Inferior parietal cortex (tissue), 1 donor: Measurements from ENCODE around the gene CDC42SE1.
"Not testable (repeated sequence)": the region's sequence is repeated elsewhere in the genome, so short reads cannot be mapped to it uniquely, and the experiment has no call there.

Source experiments
- DNase-seq: peaks from one replicate; pipeline ENCODE4 v3.0.0-alpha.2; 2016; ENCODE audit errors: extremely low spot score

The CDC42SE1 gene

DNA sequence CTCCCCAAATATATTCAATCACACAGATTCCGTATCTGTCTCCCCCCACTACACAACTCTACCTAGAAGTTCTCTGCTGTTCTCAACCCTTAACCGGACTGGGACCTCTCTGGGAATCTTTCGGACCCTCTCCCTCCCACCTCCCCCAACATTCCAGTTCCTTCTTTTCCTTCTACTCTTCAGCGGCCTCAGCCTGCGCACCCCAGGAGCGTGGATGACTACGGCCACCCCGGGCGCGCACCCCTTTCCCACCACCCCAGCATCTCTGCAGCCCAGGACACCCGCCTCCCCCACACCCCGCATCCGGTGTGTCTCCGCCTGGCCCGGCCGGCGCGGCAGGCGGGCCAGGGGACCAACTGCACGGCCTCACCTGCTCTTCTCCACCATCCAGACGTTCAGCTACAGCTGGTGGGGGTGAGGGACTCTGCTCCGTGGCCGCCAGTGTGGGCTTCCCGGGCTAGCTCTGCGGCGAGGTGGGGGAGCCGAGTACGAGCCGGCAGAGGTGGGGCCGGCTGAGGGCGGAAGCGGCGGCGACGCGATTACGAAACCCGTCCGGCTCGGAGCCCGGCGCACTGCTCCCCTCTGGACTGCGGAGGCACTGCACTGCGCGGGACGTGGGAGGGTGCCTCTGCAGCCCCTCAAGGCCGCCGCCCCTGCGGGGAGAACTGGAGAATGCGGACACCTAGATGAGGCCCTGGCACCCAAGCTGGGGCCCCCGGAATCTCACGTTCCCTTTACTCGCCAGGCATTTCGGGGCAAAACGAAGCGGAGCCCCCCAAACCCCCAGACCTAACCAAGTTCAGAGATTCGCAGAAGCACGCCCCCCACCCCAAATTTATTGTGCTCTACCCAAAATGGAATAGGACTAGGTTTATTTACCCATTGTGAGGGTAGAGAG, at the start of gene CDC42SE1:
CDC42SE1 (minus strand) TSS at position 514 of the 898 bp plus-strand sequence. CDS start 3,892 bp downstream, outside the sequence.
- peak; percentile 80 for DNase-seq

DNA sequence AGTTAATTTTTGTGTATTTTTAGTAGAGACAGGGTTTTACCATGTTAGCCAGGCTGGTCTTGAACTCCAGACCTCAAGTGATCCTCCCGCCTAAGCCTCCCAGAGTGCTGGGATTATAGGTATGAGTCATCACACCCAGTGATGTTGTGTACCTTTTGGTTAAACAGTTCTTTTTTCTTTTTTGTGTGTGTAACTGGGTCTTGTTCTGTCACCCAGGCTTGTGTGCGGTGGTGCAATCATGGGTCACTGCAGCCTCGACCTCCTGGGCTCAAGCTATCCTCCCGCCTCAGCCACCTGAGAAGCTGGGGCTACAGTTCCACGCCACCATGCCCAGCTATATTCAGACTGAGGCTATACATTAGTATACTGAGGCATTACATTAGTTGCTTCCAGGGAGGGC, 48.9 kb upstream of the CDC42SE1 start:
- DNase-seq, result no peak

- DNase-seq, result no peak
These were observed 47.5 kb upstream of the CDC42SE1 start for GRCh38 chr1:151106894-151107293.

DNA sequence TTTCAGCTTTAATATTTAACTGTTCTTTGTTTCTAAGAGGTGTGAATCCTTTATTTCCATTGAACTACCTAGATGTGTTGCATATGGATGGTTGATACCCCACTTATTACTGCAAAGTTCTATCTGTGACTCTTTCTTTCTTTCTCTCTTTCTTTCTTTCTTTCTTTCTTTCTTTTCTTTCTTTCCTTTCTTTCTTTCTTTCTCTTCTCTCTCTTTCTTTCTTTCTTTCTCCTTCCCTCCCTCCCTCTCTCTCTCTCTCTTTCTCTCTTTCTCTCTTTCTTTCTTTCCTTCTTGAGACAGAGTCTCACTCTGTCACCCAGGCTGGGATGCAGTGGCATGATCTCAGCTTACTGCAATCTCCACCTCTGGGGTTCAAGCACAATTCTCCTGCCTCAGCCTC, 45.2 kb upstream of the CDC42SE1 start:
- no peak for DNase-seq

GRCh38 chr1:151098126-151098525, 38.7 kb upstream of the CDC42SE1 start:
- DNase-seq, result no peak

- DNase-seq, result not testable (repeated sequence)
These were observed 38.0 kb upstream of the CDC42SE1 start for GRCh38 chr1:151097426-151097825.

- DNase-seq, result no peak
These were observed 26.6 kb upstream of the CDC42SE1 start for GRCh38 chr1:151085953-151086559.

- DNase-seq, result no peak
These were observed 12.8 kb upstream of the CDC42SE1 start for GRCh38 chr1:151072224-151072623.

DNA sequence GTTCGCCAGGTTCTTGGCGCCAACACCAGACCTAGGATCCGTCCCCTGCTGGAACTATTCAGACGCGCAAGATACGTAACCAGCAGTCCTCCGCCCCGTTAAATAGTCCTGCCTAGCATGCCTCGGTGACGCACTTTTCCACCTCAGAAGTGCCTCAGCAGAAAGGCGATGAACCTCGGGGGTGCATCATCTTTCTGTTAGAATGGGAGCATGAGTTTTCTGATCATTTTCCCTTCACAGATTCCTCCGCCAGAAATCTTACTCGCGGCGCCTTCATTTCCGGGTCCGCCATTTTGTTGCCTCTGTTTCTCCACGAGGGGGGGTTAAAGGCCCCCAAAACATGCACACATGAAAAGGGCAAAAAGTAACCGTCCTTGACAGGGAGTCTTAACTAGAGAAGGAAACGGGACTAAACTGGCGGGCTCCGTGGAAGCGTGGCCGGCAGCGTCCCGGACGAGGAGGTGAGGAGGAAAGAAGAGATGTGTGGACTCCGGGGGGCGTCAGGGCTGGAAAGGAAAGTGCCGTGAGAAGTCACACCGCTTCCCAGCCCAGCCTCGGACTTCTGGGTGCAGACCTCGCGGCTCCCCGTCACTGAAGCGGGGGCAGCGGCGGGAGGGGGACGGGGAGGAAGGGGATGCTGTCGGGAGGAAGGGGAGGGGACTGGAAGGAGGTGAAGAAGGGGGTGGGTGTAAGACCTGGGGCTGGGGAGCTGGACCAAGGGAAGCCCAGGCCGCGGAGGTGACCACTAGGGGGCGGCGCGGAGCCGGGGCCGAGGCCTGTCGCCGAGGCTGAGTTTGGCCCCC, 11.3 kb upstream of the CDC42SE1 start, which contains the start of gene GABPB2:
GABPB2 (plus strand) TSS at position 288 of the 803 bp plus-strand sequence. CDS start 17,429 bp downstream, outside the sequence.
- peak; percentile 92 for DNase-seq

DNA sequence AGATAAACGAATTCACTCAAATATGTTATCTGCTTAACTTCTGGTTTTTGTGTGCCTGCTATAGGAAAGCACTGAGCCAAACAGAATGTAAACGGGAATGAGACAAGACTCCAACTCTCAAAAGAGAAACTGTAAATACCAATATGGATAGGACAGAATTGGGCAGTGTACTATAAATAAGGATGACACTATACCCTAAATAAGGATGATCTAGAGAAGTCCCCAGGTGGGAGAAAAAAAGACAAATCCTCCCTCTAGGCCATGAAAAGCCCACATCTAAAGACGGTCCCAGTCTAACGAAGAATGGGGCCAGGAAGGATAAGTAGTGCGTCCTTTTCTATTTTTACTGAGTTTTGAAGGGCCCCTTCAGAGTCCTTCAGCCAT, 9.7 kb upstream of the CDC42SE1 start:
- no peak for DNase-seq

DNA sequence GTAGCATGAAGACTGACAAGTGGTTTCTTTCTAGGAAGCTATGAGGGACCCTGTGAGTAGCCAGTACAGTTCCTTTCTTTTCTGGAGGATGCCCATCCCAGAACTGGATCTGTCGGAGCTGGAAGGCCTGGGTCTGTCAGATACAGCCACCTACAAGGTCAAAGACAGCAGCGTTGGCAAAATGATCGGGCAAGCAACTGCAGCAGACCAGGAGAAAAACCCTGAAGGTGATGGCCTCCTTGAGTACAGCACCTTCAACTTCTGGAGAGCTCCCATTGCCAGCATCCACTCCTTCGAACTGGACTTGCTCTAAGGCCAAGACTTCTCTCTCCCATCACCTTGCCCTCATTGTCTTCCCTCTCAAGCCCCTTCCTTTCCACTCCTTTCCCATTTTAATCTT, 7.8 kb upstream of the CDC42SE1 start:
- no peak for DNase-seq

DNA sequence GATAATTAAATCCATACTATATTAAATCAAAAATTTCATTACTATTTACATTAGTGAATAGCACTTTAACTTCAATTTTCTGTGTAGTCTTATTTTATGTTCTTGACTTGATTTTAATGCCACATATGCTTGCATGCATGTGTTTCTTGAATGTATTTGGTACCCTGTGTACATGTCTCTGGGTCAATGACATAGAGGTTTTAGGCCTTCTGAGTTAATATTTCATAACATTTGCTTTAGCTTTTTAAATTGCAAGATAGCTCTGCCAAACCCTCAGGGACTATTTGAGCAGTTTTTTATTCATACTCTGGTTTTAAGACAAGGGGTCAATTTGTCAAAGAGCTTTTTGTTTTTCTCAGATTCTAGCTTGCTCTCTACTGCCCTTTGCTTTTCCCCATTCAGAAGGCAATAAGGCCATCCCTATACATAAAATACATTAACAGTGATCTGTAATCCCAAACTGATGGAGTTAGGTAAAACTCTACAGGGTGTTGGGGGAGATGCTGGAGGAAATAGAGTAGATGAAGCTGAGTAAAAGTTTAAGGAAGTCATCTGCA, 5.7 kb upstream of the CDC42SE1 start:
- DNase-seq, result no peak

DNA sequence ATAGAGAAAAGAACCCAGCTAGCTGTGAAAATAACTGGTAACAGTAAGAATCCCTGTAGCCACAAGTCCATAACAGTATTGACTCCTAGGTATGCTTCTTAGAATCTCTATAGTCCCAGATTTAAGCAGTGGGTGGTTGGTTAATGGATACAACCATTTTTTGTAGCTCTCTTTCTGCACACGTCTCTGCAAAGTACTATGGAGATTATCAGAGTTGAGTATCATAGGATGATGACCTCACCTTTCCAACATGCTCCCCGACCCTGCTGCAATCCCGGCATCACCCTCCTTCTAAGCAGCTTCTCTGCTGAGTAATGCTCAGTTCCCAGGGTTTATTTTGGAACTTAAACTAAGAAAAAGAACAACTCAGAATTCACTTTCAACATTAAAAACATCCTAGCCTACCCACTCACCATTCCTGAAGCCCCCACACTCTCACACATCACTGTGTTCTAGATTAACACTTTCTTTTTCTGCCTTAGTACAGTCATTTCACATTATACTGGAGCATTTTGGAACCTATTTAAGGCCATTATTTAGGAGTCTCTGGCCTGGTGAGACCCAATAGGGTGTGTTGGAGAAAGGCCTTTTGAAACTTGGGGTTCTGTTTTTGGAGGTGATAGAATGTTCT, 3.4 kb upstream of the CDC42SE1 start:
- DNase-seq, result no peak

DNA sequence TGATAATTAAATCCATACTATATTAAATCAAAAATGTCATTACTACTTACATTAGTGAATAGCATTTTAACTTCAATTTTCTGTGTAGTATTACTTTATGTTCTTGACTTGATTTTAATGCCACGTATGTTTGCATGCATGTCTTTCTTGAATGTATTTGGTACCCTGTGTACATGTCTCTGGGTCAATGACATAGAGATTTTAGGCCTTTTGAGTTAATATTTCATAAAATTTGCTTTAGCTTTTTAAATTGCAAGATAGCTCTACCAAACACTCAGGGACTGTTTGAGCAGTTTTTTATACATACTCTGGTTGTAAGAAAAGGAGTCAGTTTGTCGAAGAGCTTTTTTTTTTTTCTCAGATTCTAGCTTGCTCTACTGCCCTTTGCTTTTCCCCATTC, 2.3 kb upstream of the CDC42SE1 start:
- DNase-seq, result no peak

- no peak for DNase-seq
These were observed 1.4 kb upstream of the CDC42SE1 start for GRCh38 chr1:151060657-151061421.

GRCh38 chr1:151060007-151060656, 710 bp upstream of the CDC42SE1 start, which contains the start of gene MLLT11:
Gene MLLT11 (plus strand): TSS chr1:151060397. CDS start chr1:151067225, 6,828 bp downstream.
- DNase-seq, result peak; percentile 72

DNA sequence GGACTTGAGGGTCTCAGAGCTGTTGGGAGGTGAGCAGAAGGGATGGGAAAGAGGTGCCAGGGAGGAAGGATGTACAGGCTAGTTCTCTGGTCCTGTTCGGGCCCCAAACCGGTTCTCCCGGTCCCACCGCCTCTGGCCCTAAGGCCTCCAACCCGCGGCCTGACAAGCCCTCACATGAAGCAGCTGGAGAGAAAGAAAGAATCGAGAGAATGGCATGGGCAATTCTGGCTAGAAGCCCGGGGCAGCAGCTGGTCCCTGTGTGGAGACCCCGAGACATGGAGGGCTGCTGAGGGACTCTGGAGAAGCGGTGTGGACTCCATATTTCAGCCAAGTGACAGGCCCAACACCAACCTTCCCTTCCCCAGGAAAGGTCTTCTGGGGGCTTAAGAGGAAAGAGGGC, 730 bp downstream of the CDC42SE1 start:
- DNase-seq, result no peak

GRCh38 chr1:151056149-151056548, 3.3 kb downstream of the CDC42SE1 start:
- DNase-seq, result no peak

DNA sequence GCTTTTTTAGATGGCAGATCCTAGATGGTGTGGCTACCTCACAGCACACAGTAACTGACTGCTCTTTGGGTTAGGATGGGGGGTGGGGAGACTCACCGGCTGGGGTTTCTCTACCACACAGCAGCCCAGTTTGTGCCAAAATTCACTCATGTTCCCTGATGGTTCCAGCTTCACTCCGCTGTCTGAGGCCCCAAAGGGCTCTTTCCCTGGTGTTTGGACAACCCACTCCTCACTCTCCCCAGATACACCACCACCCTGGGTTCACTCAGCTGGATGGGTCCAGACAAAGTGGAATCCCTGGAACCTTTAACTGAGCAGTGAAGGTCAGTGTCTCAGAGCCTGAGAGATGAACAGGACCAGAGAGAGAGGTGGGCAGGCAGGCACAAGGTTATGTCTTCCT, 3.8 kb downstream of the CDC42SE1 start:
- DNase-seq, result no peak

DNA sequence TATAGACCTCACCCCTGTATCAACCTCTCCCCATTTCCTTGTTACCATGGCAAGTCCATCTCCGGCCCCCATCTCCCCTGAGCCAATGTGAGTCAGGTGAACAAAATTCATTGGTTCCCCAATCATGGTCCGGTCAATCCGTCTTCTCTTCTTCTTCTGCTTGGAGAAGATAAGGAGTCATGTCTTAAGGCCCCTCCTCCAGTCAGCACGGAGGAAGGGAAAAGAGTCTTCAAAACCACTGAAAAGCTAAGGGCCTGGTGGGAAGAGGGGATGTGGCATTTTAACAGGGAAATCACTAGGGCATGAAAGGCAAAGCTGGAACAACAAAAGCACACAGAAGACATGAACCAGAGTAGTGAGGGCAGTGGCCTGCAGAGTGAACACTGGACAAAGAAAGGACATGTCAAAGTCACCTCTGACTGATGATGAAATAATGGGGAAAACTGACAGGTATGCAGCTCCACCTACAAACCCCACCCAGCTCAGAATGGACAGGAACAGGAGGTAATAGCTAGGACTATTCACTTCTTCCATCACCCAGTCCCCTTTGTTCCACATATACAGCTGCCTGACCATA, 4.4 kb downstream of the CDC42SE1 start:
- DNase-seq, result no peak
